Measurements from ENCODE around the gene DESI2. TPM values are rescaled to one million over a fixed set of nuclear protein-coding genes. Genes with fewer than 3 reads are reported as not detected.
"Not testable (repeated sequence)": the region's sequence is repeated elsewhere in the genome, so short reads cannot be mapped to it uniquely, and the experiment has no call there.

DESI2 gene
- total RNA-seq, 1 donor from 2014 or later = 24.2 TPM

- DNase-seq (ENCODE audit: low spot score in 2 of 2) = no peak
- Histone ChIP-seq H3K27ac (peak overlapping the region; percentile 47 to 50), H3K9me3 (no peaks in the 10 kb centered on the region), H3K4me1 (peaks cover 4 to 42% of the 10 kb centered on the region in 2 donors), H3K36me3 (no peaks in the 10 kb centered on the region), H3K27me3 (no peaks in the 10 kb centered on the region), H3K4me3 (peak overlapping the region in 1 of 2 donors; percentile 30)
- intact Hi-C loops (cut with DNase I) = no loop called here
- no peak for TF ChIP-seq CTCF (IDR thresholded peaks at IDR 0.05)
Measured at GRCh38 chr1:244662599-244662998, 9.7 kb downstream of the DESI2 start.

- intact Hi-C loops (cut with DNase I) = no loop called here
- H3K36me3 ChIP-seq = no peaks in the 10 kb centered on the region
- H3K27me3 ChIP-seq = no peaks in the 10 kb centered on the region
- no peak overlapping the region for H3K4me3 ChIP-seq
- DNase-seq (ENCODE audit: low spot score in 2 of 2) = no peak
- H3K9me3 ChIP-seq = no peaks in the 10 kb centered on the region
- H3K4me1 ChIP-seq = peaks cover 4 to 31% of the 10 kb centered on the region in 2 donors
- no peak for TF ChIP-seq CTCF (IDR thresholded peaks at IDR 0.05)
- no peak overlapping the region for H3K27ac ChIP-seq
Measured at GRCh38 chr1:244664353-244664752, 11.4 kb downstream of the DESI2 start.

- intact Hi-C loops (cut with DNase I) = no loop called here
- TF ChIP-seq CTCF (IDR thresholded peaks at IDR 0.05) = no peak
- Histone ChIP-seq H3K27me3 (no peaks in the 10 kb centered on the region), H3K36me3 (peaks cover 0 to 3% of the 10 kb centered on the region in 2 donors), H3K4me1 (peaks cover 4 to 29% of the 10 kb centered on the region in 2 donors), H3K4me3 (peak overlapping the region in 1 of 2 donors; percentile 21), H3K27ac (peak overlapping the region in 1 of 2 donors; percentile 34), H3K9me3 (no peaks in the 10 kb centered on the region)
- DNase-seq (ENCODE audit: low spot score in 2 of 2) = no peak
Measured at GRCh38 chr1:244665771-244666217, 12.9 kb downstream of the DESI2 start.

GRCh38 chr1:244666672-244667418 is 13.9 kb downstream of the DESI2 start:
- DNase-seq (ENCODE audit: low spot score in 2 of 2); intact Hi-C loops (cut with DNase I); H3K27ac ChIP-seq; H3K9me3 ChIP-seq; H3K4me3 ChIP-seq; H3K27me3 ChIP-seq; H3K36me3 ChIP-seq: not testable (repeated sequence)
- peaks cover 4 to 29% of the 10 kb centered on the region in 2 donors for H3K4me1 ChIP-seq

- Histone ChIP-seq H3K36me3 (peaks cover 0 to 3% of the 10 kb centered on the region in 2 donors), H3K9me3 (no peaks in the 10 kb centered on the region), H3K27me3 (no peaks in the 10 kb centered on the region), H3K4me1 (peaks cover under 1 to 30% of the 10 kb centered on the region in 2 donors), H3K27ac (no peak overlapping the region), H3K4me3 (no peak overlapping the region)
- no peak for TF ChIP-seq CTCF (IDR thresholded peaks at IDR 0.05)
- intact Hi-C loops (cut with DNase I) = no loop called here
- no peak for DNase-seq (ENCODE audit: low spot score in 2 of 2)
Measured at GRCh38 chr1:244667797-244668196, 14.9 kb downstream of the DESI2 start.

- intact Hi-C loops (cut with DNase I) = loop anchor here (5.0 kb wide), 1 partner anchor 71 kb away; no protein-coding TSS in a partner anchor
- no peak for TF ChIP-seq CTCF (IDR thresholded peaks at IDR 0.05)
- peaks cover 0 to 3% of the 10 kb centered on the region in 2 donors for H3K36me3 ChIP-seq
- H3K9me3 ChIP-seq = no peaks in the 10 kb centered on the region
- H3K27me3 ChIP-seq = no peaks in the 10 kb centered on the region
- peak overlapping the region; percentile 77 to 78 for H3K27ac ChIP-seq
- DNase-seq (ENCODE audit: low spot score in 2 of 2) = no peak
- peaks cover 0 to 15% of the 10 kb centered on the region in 2 donors for H3K4me1 ChIP-seq
- H3K4me3 ChIP-seq = peak overlapping the region in 1 of 2 donors; percentile 53
Measured at GRCh38 chr1:244672946-244673682, 20.2 kb downstream of the DESI2 start.

Data from ascending aorta (tissue), 2 donors.